NB4 (cell line): ENCODE results near the gene CFAP90.

Source experiments
- DNase-seq: peaks from one replicate; pipeline ENCODE4 v3.0.0; 2010; ENCODE audit warnings: low read depth
- H3K4me3 ChIP-seq: one replicate; pipeline ENCODE4 v1.5.1; 2011; ENCODE audit warnings: mild to moderate bottlenecking, low read depth, low read length, moderate library complexity
- MYC ChIP-seq: IDR thresholded peaks from 2 replicates; pipeline ENCODE4 v1.6.1; 2011; ENCODE audit warnings: low read depth, low read length
- POLR2A ChIP-seq: IDR thresholded peaks from 2 replicates; pipeline ENCODE4 v1.6.1; 2011; ENCODE audit warnings: mild to moderate bottlenecking; ENCODE audit not compliant: insufficient read length; ENCODE audit errors: extremely low read depth
- TF ChIP-seq, protein P1 (sequence below): IDR thresholded peaks from one replicate; pipeline ENCODE4 v1.5.1; 2012; ENCODE audit warnings: low read depth, low read length
- TF ChIP-seq, protein P2 (sequence below): IDR thresholded peaks from 2 replicates; pipeline ENCODE4 v1.6.1; 2011; ENCODE audit warnings: low read depth, low read length

Gene CFAP90

GRCh38 chr5:7886849-7887475 is 36.0 kb upstream of the CFAP90 start:
- no peak for TF ChIP-seq POLR2A
- TF ChIP-seq, protein P1, sequence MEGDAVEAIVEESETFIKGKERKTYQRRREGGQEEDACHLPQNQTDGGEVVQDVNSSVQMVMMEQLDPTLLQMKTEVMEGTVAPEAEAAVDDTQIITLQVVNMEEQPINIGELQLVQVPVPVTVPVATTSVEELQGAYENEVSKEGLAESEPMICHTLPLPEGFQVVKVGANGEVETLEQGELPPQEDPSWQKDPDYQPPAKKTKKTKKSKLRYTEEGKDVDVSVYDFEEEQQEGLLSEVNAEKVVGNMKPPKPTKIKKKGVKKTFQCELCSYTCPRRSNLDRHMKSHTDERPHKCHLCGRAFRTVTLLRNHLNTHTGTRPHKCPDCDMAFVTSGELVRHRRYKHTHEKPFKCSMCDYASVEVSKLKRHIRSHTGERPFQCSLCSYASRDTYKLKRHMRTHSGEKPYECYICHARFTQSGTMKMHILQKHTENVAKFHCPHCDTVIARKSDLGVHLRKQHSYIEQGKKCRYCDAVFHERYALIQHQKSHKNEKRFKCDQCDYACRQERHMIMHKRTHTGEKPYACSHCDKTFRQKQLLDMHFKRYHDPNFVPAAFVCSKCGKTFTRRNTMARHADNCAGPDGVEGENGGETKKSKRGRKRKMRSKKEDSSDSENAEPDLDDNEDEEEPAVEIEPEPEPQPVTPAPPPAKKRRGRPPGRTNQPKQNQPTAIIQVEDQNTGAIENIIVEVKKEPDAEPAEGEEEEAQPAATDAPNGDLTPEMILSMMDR: peak; percentile 21
- DNase-seq: peak; percentile 72
- no peak overlapping the region for H3K4me3 ChIP-seq

DNA sequence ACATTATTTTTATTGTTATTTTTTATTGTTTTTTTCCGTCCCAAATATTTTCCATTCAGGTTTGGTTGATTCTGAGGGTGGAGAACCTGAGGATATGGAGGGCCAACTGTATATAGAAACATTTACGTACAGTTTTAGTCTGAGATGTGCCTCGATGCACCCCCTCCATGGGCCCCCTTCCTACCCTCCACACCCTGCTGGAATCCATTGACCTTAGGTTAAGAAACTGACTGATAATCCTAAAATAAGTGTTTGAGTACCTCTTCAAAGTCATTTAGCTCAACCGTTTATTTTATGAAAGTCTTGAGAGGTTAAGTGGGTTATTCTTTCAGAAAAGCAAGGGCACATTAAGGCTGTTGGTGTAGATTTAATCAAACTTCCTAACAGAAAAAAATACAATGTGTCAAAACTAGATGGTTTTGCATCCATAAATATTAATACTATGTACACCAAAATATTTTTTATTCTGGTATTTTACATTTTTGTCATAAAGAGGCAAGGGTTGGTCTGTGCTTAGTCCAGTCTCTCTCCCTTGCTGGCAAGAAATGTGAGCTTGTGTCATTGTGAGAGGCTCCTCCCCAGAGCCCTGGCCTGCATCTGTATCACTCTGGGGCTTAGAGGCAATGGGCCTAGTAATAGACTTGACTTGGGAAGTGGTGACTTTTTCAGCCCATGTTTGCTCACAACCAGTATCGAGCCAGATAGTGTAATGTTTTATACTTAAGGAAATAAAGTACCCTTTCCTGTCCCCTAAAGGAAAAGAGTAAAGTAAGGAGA is 33.7 kb upstream of the CFAP90 start:
- no peak for DNase-seq
- TF ChIP-seq, protein P1: no peak
- TF ChIP-seq MYC: no peak
- TF ChIP-seq, protein P2, sequence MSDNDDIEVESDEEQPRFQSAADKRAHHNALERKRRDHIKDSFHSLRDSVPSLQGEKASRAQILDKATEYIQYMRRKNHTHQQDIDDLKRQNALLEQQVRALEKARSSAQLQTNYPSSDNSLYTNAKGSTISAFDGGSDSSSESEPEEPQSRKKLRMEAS: no peak
- no peak for TF ChIP-seq POLR2A
- H3K4me3 ChIP-seq: no peak overlapping the region

DNA sequence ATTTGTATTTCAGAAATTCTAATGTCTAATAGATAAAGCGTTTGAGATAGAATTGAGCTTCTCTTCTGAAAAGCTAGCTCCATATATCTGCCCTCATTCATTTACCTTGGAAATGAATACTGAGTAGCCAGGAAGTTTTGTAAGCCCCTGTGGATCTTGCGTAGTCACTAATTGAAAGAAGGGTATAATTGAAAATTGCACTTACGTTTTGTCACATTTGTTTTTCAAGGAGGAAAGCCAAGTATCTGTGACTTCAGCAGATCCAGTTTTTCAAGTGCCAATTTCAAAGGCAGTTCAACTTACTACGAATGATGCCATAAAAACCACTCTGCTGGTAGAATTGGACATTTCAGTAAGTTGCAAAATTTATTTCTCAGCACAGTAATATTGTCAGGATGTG is 32.0 kb upstream of the CFAP90 start:
- TF ChIP-seq, protein P2: no peak
- TF ChIP-seq MYC (no peak), POLR2A (no peak)
- TF ChIP-seq, protein P1: no peak
- peak; percentile 65 for DNase-seq
- no peak overlapping the region for H3K4me3 ChIP-seq

- TF ChIP-seq MYC (no peak), POLR2A (no peak)
- TF ChIP-seq, protein P2: no peak
- TF ChIP-seq, protein P1: no peak
- H3K4me3 ChIP-seq: no peak overlapping the region
- DNase-seq: no peak
Observed at GRCh38 chr5:7881816-7882215, 30.9 kb upstream of the CFAP90 start.

GRCh38 chr5:7881091-7881490 is 30.2 kb upstream of the CFAP90 start:
- no peak overlapping the region for H3K4me3 ChIP-seq
- peak; percentile 91 for DNase-seq
- TF ChIP-seq, protein P2: no peak
- TF ChIP-seq, protein P1: peak; percentile 41
- no peak for TF ChIP-seq POLR2A
- no peak for TF ChIP-seq MYC

DNA sequence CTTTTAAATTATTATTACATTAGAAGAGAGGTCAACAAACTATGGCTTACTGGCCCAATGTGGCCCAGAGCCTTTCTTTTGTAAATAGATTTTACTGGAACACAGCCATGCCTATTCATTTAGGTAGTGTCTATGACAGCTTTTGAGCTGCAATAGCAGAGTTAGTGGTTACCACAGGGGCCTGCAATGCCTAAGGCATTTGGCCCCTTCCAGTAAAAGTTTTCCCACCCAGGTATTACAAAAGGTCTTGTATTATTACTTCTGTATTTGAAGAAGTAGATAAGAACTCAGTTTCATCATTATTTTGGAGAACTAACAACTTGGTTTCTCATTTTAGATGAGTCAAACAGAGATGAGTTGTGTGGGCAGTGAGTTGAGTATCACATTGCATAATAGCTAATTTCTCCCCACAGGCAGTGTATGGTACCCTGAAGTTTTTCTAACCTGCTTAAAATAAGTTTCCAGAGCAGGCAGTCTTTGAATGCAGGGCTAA is 27.5 kb upstream of the CFAP90 start:
- TF ChIP-seq, protein P2: peak; percentile 63
- TF ChIP-seq MYC (peak; percentile 67), POLR2A (no peak)
- TF ChIP-seq, protein P1: no peak
- DNase-seq: peak; percentile 92
- H3K4me3 ChIP-seq: peak overlapping the region; percentile 37
